IMR-90 (cell line): ENCODE data around the gene FOXP1. TPM values are rescaled to one million over a fixed set of nuclear protein-coding genes. Genes with fewer than 3 reads are reported as not detected.

Source experiments
- ATAC-seq: fragments of 200-7000 bp; cut with Tn5 transposase; 2 replicates; pipeline ENCODE4 v1.9.1; 2020; ENCODE audit warnings: low read depth, mild to moderate bottlenecking, moderate library complexity
- BruUV-seq: library from RNA; stranded (reverse); fragments of 400-500 nt; replicated peaks from 2 replicates; lab custom pipeline; 2021; lab: Mats Ljungman, UMichigan
- CTCF ChIA-PET: fragments of 300-600 bp; formaldehyde crosslinking; extraction: SDS; loops from one replicate; lab custom pipeline; 2021; ENCODE audit warnings: antibody characterized with exemption; lab: Yijun Ruan, JAX
- POLR2A ChIA-PET: fragments of 300-600 bp; sonication (Branson Sonifier 250); formaldehyde crosslinking; loops from one replicate; lab custom pipeline; 2022; ENCODE audit warnings: antibody characterized with exemption; ENCODE audit not compliant: unreplicated experiment; lab: Charles Lee
- DNase-seq: peaks from one replicate; pipeline ENCODE4 v3.0.0; 2013
- H2AFZ ChIP-seq: replicated peaks from 2 replicates; pipeline ENCODE3; 2013; ENCODE audit warnings: low read length, mild to moderate bottlenecking; ENCODE audit not compliant: poor library complexity
- H2AK5ac ChIP-seq: 2 replicates; pipeline ENCODE4 v1.6.1; 2013; ENCODE audit warnings: low read depth, low read length, inconsistent platforms
- H2AK9ac ChIP-seq: replicated peaks from 2 replicates; pipeline ENCODE3; 2013; ENCODE audit warnings: mild to moderate bottlenecking, low read depth, low read length, moderate library complexity; ENCODE audit not compliant: poor library complexity
- H2BK120ac ChIP-seq: 2 replicates; pipeline ENCODE4 v1.6.1; 2013; ENCODE audit warnings: low read depth, low read length, inconsistent platforms
- H2BK15ac ChIP-seq: 3 replicates; pipeline ENCODE4 v1.6.1; 2013; ENCODE audit warnings: low read depth, low read length, inconsistent platforms
- H2BK20ac ChIP-seq: 2 replicates; pipeline ENCODE4 v1.6.1; 2013; ENCODE audit warnings: low read depth, mild to moderate bottlenecking, inconsistent platforms, low read length, moderate library complexity
- H2BK5ac ChIP-seq: 2 replicates; pipeline ENCODE4 v1.6.1; 2013; ENCODE audit warnings: mild to moderate bottlenecking, low read depth, low read length, inconsistent platforms; ENCODE audit not compliant: poor library complexity, severe bottlenecking
- H3K14ac ChIP-seq: replicated peaks from 2 replicates; pipeline ENCODE4 v1.6.1; 2013; ENCODE audit warnings: low read depth, low read length, inconsistent platforms
- H3K18ac ChIP-seq: 2 replicates; pipeline ENCODE4 v1.6.1; 2013; ENCODE audit warnings: low read depth, low read length, control low read depth
- H3K23ac ChIP-seq: 2 replicates; pipeline ENCODE4 v1.6.1; 2013; ENCODE audit warnings: low read depth, low read length, inconsistent platforms
- H3K27ac ChIP-seq: 2 replicates; pipeline ENCODE4 v1.5.1; 2013; ENCODE audit warnings: mild to moderate bottlenecking, control low read depth, low read length; ENCODE audit not compliant: insufficient read depth
- H3K27me3 ChIP-seq: 2 replicates; pipeline ENCODE4 v1.6.1; 2013; ENCODE audit warnings: low read length; ENCODE audit not compliant: control insufficient read depth, insufficient read depth
- H3K36me3 ChIP-seq: 2 replicates; pipeline ENCODE4 v1.6.1; 2013; ENCODE audit warnings: low read length, mixed read lengths; ENCODE audit not compliant: control insufficient read depth, insufficient read depth
- H3K4ac ChIP-seq: 2 replicates; pipeline ENCODE4 v1.6.1; 2013; ENCODE audit warnings: low read depth, low read length, inconsistent platforms
- H3K4me1 ChIP-seq: 2 replicates; pipeline ENCODE4 v1.6.1; 2013; ENCODE audit warnings: low read length, mixed read lengths; ENCODE audit not compliant: control insufficient read depth, insufficient read depth
- H3K4me2 ChIP-seq: 2 replicates; pipeline ENCODE4 v1.6.1; 2013; ENCODE audit warnings: low read depth, mild to moderate bottlenecking, control low read depth, low read length, moderate library complexity
- H3K4me3 ChIP-seq: 2 replicates; pipeline ENCODE4 v1.5.1; 2013; ENCODE audit warnings: low read depth, mild to moderate bottlenecking, control low read depth, low read length, moderate library complexity; ENCODE audit not compliant: insufficient read depth
- H3K56ac ChIP-seq: 2 replicates; pipeline ENCODE4 v1.6.1; 2013; ENCODE audit warnings: low read length, inconsistent platforms; ENCODE audit not compliant: insufficient read depth; ENCODE audit errors: extremely low read depth
- H3K79me1 ChIP-seq, 2 experiments: 2 replicates each; pipeline ENCODE4 v1.6.1; 2013; ENCODE audit warnings: low read length in 2 of 2, inconsistent platforms in 1 of 2, low read depth in 1 of 2
- H3K9ac ChIP-seq: 2 replicates; pipeline ENCODE4 v1.6.1; 2013; ENCODE audit warnings: low read depth, low read length, control low read depth
- H3K9me1 ChIP-seq: 2 replicates; pipeline ENCODE4 v1.6.1; 2013; ENCODE audit warnings: low read length, inconsistent platforms; ENCODE audit not compliant: insufficient read depth
- H3K9me3 ChIP-seq: 2 replicates; pipeline ENCODE4 v1.6.1; 2013; ENCODE audit warnings: low read length; ENCODE audit not compliant: control insufficient read depth, insufficient read depth
- H4K20me1 ChIP-seq: 2 replicates; pipeline ENCODE4 v1.6.1; 2013; ENCODE audit warnings: low read length, inconsistent platforms; ENCODE audit not compliant: insufficient read depth
- H4K5ac ChIP-seq: 2 replicates; pipeline ENCODE4 v1.6.1; 2013; ENCODE audit warnings: mild to moderate bottlenecking, low read depth, low read length, control low read depth
- H4K8ac ChIP-seq, 2 experiments: 2 replicates each; pipeline ENCODE4 v1.6.1; 2013; ENCODE audit warnings: low read depth in 2 of 2, low read length in 2 of 2, control low read depth in 1 of 2, inconsistent platforms in 1 of 2
- H4K91ac ChIP-seq: 2 replicates; pipeline ENCODE4 v1.6.1; 2013; ENCODE audit warnings: low read depth, low read length, inconsistent platforms; ENCODE audit not compliant: insufficient read depth
- CHD1 ChIP-seq: IDR thresholded peaks from 2 replicates; pipeline ENCODE4 v1.6.1; 2012; ENCODE audit warnings: low read depth, low read length, improper control_type of control experiment
- WGBS, 2 experiments: methylation state at CpG; one replicate each; pipeline versions ENCODE4 v1.1.5 to v1.1.7; 2013; ENCODE audit warnings: missing lambda C conversion rate in 2 of 2; ENCODE audit not compliant: insufficient read length in 1 of 2; ENCODE audit errors: extremely low coverage in 2 of 2; 5-methylcytosine and 5-hydroxymethylcytosine counted together
- dilution Hi-C: fragments of 300-500 bp; cut with HindIII; formaldehyde crosslinking; loops from one replicate; pipeline ENCODE4 v1.14.3; 2018; ENCODE audit warnings: low sequenced_read_pairs; ENCODE audit not compliant: unreplicated experiment
- in situ Hi-C: fragments of 300-500 bp; cut with MboI; formaldehyde crosslinking; loops from 3 replicates; pipeline ENCODE4 v1.14.3; 2019; ENCODE audit warnings: low sequenced_read_pairs, inconsistent platforms, mixed read lengths
- intact Hi-C: fragments of 100-400 bp; cut with micrococcal nuclease; formaldehyde crosslinking; loops from 2 replicates; pipeline ENCODE4 v1.10.0; 2022
- polyA plus RNA-seq, 3 experiments: library from polyadenylated mRNA; depleted of rRNA; stranded (reverse); fragments of >200 nt; gene quantifications; 2 replicates each; pipeline ENCODE4 v1.2.3, GENCODE V29; 2012; ENCODE audit warnings: low replicate concordance in 1 of 3
- total RNA-seq: library from RNA; depleted of rRNA; stranded (reverse); fragments of >200 nt; gene quantifications from 2 replicates; pipeline ENCODE4 v1.2.3, GENCODE V29; 2012

Gene FOXP1
- total and polyA plus RNA-seq, 2 of the 4 experiments (the other 2 are of a cell fraction): 37.0 to 132 TPM

DNA sequence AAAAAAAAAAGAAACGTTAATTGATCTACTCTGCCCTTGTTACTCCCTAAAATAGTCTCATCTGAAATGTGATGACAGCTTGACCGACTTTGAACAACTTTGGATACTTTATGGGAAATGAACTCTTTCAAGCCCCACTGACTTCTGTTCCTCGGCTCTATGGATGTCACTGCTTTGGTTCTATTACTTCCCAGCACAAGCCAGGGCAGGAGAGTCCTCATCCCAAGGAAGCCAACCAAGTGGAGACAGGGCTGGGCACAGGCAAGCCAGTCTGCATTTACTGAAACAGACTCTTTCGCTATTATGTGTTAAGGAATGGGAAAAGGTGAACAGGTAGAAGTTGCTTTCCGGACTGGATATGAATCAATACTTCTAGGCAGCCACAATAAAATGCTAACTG is 444.0 kb downstream of the FOXP1 start:
- Histone ChIP-seq H4K8ac (no peak overlapping the region), H3K14ac (no peak overlapping the region), H3K79me1 (peaks cover 0 to 8% of the 10 kb centered on the region in 2 experiments; a peak in 1 of 4 replicates), H3K4ac (no peak overlapping the region), H3K27ac (no peak overlapping the region), H3K27me3 (no peaks in the 10 kb centered on the region), H3K36me3 (0 out of 2 replicates have a peak, but pooled peaks cover 1% of the 10 kb centered on the region), H2BK20ac (no peak overlapping the region), H2AK9ac (no peak overlapping the region), H2AK5ac (no peak overlapping the region; the same call in 1 of the 2 replicates), H4K91ac (no peak overlapping the region), H3K9me3 (no peaks in the 10 kb centered on the region), H3K4me2 (no peak overlapping the region), H3K56ac (no peak overlapping the region), H3K4me1 (peaks cover 3% of the 10 kb centered on the region), H3K9ac (no peak overlapping the region), H2AFZ (no peak overlapping the region), H4K20me1 (no peaks in the 10 kb centered on the region), H2BK15ac (no peak overlapping the region), H2BK5ac (no peak overlapping the region), H3K4me3 (no peak overlapping the region), H3K23ac (no peak overlapping the region), H3K18ac (no peak overlapping the region), H4K5ac (no peak overlapping the region), H2BK120ac (no peak overlapping the region), H3K9me1 (0 out of 2 replicates have a peak, but pooled peaks cover 4% of the 10 kb centered on the region)
- DNase-seq (no peak), ATAC-seq (no peak)
- WGBS, 2 experiments: no CpG with 5 or more reads among the region's 5 CpGs
- POLR2A ChIA-PET: no interaction called here
- dilution Hi-C loops: no loop called here
- BruUV-seq: no TSS peak
- intact Hi-C loops: no loop called here
- CTCF ChIA-PET: no interaction called here
- no peak for TF ChIP-seq CHD1
- in situ Hi-C loops: loop anchor here (10.0 kb wide), 2 partner anchors 165 to 445 kb away; partner anchors contain the start of gene FOXP1
